ENCODE data around the gene CIZ1.

DNA sequence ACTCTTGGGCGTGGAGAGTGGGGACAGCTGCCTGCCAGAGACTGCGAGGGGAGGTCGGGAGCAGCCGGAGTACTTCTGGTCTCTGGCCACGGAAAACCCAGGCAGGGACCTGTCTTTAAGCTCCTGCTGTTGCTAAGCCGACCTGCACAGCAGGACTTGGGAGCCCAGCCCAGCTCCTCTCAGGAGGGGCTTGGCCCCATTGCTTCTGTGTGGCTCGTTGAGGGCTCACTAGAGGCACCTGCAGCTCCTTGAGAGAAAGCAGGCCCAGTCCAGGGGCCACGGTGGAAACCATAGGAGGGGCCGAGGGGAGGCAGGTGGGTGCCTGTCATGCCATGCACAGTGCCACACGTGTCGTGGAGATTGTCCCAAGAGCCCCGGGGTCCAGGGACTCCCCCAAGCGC lies 45.4 kb downstream of the CIZ1 start:
- TF ChIP-seq, protein P1, sequence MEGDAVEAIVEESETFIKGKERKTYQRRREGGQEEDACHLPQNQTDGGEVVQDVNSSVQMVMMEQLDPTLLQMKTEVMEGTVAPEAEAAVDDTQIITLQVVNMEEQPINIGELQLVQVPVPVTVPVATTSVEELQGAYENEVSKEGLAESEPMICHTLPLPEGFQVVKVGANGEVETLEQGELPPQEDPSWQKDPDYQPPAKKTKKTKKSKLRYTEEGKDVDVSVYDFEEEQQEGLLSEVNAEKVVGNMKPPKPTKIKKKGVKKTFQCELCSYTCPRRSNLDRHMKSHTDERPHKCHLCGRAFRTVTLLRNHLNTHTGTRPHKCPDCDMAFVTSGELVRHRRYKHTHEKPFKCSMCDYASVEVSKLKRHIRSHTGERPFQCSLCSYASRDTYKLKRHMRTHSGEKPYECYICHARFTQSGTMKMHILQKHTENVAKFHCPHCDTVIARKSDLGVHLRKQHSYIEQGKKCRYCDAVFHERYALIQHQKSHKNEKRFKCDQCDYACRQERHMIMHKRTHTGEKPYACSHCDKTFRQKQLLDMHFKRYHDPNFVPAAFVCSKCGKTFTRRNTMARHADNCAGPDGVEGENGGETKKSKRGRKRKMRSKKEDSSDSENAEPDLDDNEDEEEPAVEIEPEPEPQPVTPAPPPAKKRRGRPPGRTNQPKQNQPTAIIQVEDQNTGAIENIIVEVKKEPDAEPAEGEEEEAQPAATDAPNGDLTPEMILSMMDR (IDR thresholded peaks at IDR 0.05): no peak
- no peak for TF ChIP-seq POLR2A (IDR thresholded peaks at IDR 0.05)
